H1 (cell line): ENCODE data around the gene TRIM58. TPM values are rescaled to one million over a fixed set of nuclear protein-coding genes. Genes with fewer than 3 reads are reported as not detected.
A peak's percentile ranks its signal among the peaks of the same experiment; 100 is the strongest.

Experiments used
- CTCF ChIA-PET: fragments of 300-600 bp; sonication (Branson Sonifier 250); formaldehyde crosslinking; loops from one replicate; lab custom pipeline; 2021; ENCODE audit not compliant: partially characterized antibody; lab: Charles Lee
- POLR2A ChIA-PET: fragments of 300-600 bp; sonication (Branson Sonifier 250); formaldehyde crosslinking; loops from one replicate; lab custom pipeline; 2021; ENCODE audit warnings: inconsistent platforms; ENCODE audit not compliant: partially characterized antibody; lab: Charles Lee
- DNase-seq, 2 experiments: peaks; one replicate each; pipeline versions ENCODE4 v3.0.0 to v3.0.0-alpha.2; 2010 to 2022; ENCODE audit warnings: low spot score in 2 of 2, low read depth in 1 of 2, mixed read lengths in 1 of 2
- FAIRE-seq: peaks from 2 replicates; lab custom pipeline; 2011; peaks lifted over from hg19 to GRCh38; lab: Jason Lieb, UNC
- H2AFZ ChIP-seq: 2 replicates; pipeline ENCODE4 v1.8.1; 2012; ENCODE audit warnings: low read length, inconsistent platforms
- H2AK5ac ChIP-seq: 2 replicates; pipeline ENCODE4 v1.6.1; 2013; ENCODE audit warnings: low read depth, low read length
- H2BK120ac ChIP-seq: replicated peaks from 2 replicates; pipeline ENCODE3; 2013; ENCODE audit warnings: low read depth, low read length, inconsistent platforms
- H2BK12ac ChIP-seq: 2 replicates; pipeline ENCODE4 v1.6.1; 2013; ENCODE audit warnings: low read depth, low read length
- H2BK15ac ChIP-seq: 2 replicates; pipeline ENCODE4 v1.6.1; 2013; ENCODE audit warnings: low read length
- H2BK20ac ChIP-seq: 2 replicates; pipeline ENCODE4 v1.6.1; 2013; ENCODE audit warnings: low read length
- H2BK5ac ChIP-seq: 2 replicates; pipeline ENCODE4 v1.6.1; 2013; ENCODE audit warnings: low read depth, low read length
- H3K14ac ChIP-seq: 2 replicates; pipeline ENCODE4 v1.6.1; 2013; ENCODE audit warnings: inconsistent platforms; ENCODE audit not compliant: insufficient read length
- H3K18ac ChIP-seq: 2 replicates; pipeline ENCODE4 v1.6.1; 2013; ENCODE audit warnings: low read length; ENCODE audit errors: extremely low read depth
- H3K23ac ChIP-seq: 2 replicates; pipeline ENCODE4 v1.6.1; 2013; ENCODE audit warnings: inconsistent platforms; ENCODE audit not compliant: insufficient read length
- H3K23me2 ChIP-seq: 2 replicates; pipeline ENCODE4 v1.6.1; 2013; ENCODE audit warnings: low read depth, low read length
- H3K27ac ChIP-seq: 2 replicates; pipeline ENCODE4 v1.6.1; 2011; ENCODE audit warnings: low read depth, low read length, inconsistent platforms
- H3K27me3 ChIP-seq, 4 experiments: replicated peaks in 1 of 4; 1 replicate in 1 of 4; 2 replicates in 3 of 4; pipeline versions ENCODE4 v1.6.1 to v1.8.1; 2011 to 2013; ENCODE audit warnings: low read length in 3 of 4, mild to moderate bottlenecking in 3 of 4, inconsistent platforms in 2 of 4, mixed read lengths in 2 of 4, moderate library complexity in 1 of 4; ENCODE audit not compliant: control insufficient read depth in 3 of 4, insufficient read depth in 3 of 4; ENCODE audit errors: extremely low read depth in 1 of 4
- H3K36me3 ChIP-seq, 4 experiments: 2 replicates each; pipeline versions ENCODE4 v1.6.1 to v1.8.1; 2011 to 2013; ENCODE audit warnings: mild to moderate bottlenecking in 4 of 4, low read length in 3 of 4, moderate library complexity in 2 of 4, control low read depth in 1 of 4, inconsistent platforms in 1 of 4; ENCODE audit not compliant: insufficient read depth in 4 of 4, control insufficient read depth in 2 of 4
- H3K4ac ChIP-seq: replicated peaks from 2 replicates; pipeline ENCODE3; 2013; ENCODE audit warnings: low read length, low read depth, mixed read lengths, inconsistent platforms; ENCODE audit not compliant: insufficient read length
- H3K4me1 ChIP-seq, 4 experiments: replicated peaks in 1 of 4; 1 replicate in 1 of 4; 2 replicates in 3 of 4; pipeline versions ENCODE4 v1.6.1 to v1.8.1; 2011 to 2013; ENCODE audit warnings: low read length in 3 of 4, inconsistent platforms in 2 of 4, mixed read lengths in 1 of 4; ENCODE audit not compliant: insufficient read depth in 4 of 4, control insufficient read depth in 3 of 4
- H3K4me2 ChIP-seq, 2 experiments: 2 replicates each; pipeline versions ENCODE4 v1.6.1 to v1.8.1; 2011 to 2013; ENCODE audit warnings: low read depth in 2 of 2, low read length in 2 of 2, control low read depth in 1 of 2, inconsistent platforms in 1 of 2, mild to moderate bottlenecking in 1 of 2; ENCODE audit not compliant: insufficient read depth in 1 of 2
- H3K4me3 ChIP-seq, 4 experiments: fragments of 200-600, 300-600 bp in 1 of 4; sonication (generic), shearing (Covaris generic), sonication (Bioruptor Twin) in 1 of 4; 2 replicates each; pipeline versions ENCODE4 v1.5.1 to v1.8.1; 2011 to 2016; ENCODE audit warnings: low read length in 4 of 4, low read depth in 3 of 4, control low read depth in 2 of 4, inconsistent platforms in 2 of 4, mild to moderate bottlenecking in 2 of 4, mixed read lengths in 1 of 4, moderate library complexity in 1 of 4; ENCODE audit not compliant: insufficient read depth in 2 of 4; ENCODE audit errors: extremely low read depth in 1 of 4
- H3K56ac ChIP-seq: replicated peaks from 2 replicates; pipeline ENCODE3; 2013; ENCODE audit warnings: low read depth, mild to moderate bottlenecking, mixed read lengths, low read length, inconsistent platforms; ENCODE audit not compliant: insufficient read length
- H3K79me1 ChIP-seq: 2 replicates; pipeline ENCODE4 v1.6.1; 2013; ENCODE audit warnings: low read depth, low read length, control low read depth
- H3K79me2 ChIP-seq, 2 experiments: 2 replicates each; pipeline versions ENCODE4 v1.6.1 to v1.8.1; 2012 to 2013; ENCODE audit warnings: low read length in 2 of 2, mild to moderate bottlenecking in 2 of 2, inconsistent platforms in 1 of 2; ENCODE audit not compliant: insufficient read depth in 2 of 2, control insufficient read depth in 1 of 2
- H3K9ac ChIP-seq, 4 experiments: replicated peaks in 1 of 4; 1 replicate in 1 of 4; 2 replicates in 3 of 4; pipeline versions ENCODE4 v1.6.1 to v1.8.1; 2011 to 2013; ENCODE audit warnings: low read depth in 3 of 4, low read length in 3 of 4, control low read depth in 2 of 4, mild to moderate bottlenecking in 2 of 4, moderate library complexity in 2 of 4, inconsistent platforms in 1 of 4; ENCODE audit errors: extremely low read depth in 1 of 4
- H3K9me3 ChIP-seq, 2 experiments: 2 replicates each; pipeline versions ENCODE4 v1.6.1 to v1.8.1; 2012 to 2013; ENCODE audit warnings: mild to moderate bottlenecking in 2 of 2, moderate library complexity in 2 of 2, control low read depth in 1 of 2, inconsistent platforms in 1 of 2, low read depth in 1 of 2, low read length in 1 of 2, mixed read lengths in 1 of 2; ENCODE audit not compliant: insufficient read depth in 2 of 2
- H4K20me1 ChIP-seq, 2 experiments: replicated peaks in 1 of 2; 2 replicates each; pipeline versions ENCODE3 to v1.8.1; 2011 to 2013; ENCODE audit warnings: inconsistent platforms in 2 of 2, low read length in 2 of 2, mild to moderate bottlenecking in 1 of 2; ENCODE audit not compliant: insufficient read depth in 2 of 2, control insufficient read depth in 1 of 2
- H4K5ac ChIP-seq: 2 replicates; pipeline ENCODE4 v1.6.1; 2013; ENCODE audit warnings: low read length, low read depth, mixed read lengths, inconsistent platforms; ENCODE audit not compliant: insufficient read length
- H4K8ac ChIP-seq: 2 replicates; pipeline ENCODE4 v1.8.0; 2013; ENCODE audit warnings: mild to moderate bottlenecking, moderate library complexity, low read length, inconsistent platforms; ENCODE audit not compliant: insufficient read depth; ENCODE audit errors: extremely low read depth
- H4K91ac ChIP-seq: replicated peaks from 2 replicates; pipeline ENCODE3; 2013; ENCODE audit warnings: low read length, mixed read lengths, inconsistent platforms; ENCODE audit not compliant: insufficient read length
- BACH1 ChIP-seq: IDR thresholded peaks from 2 replicates; pipeline ENCODE4 v1.6.1; 2012; ENCODE audit warnings: low read length, improper control_type of control experiment
- CREB1 ChIP-seq: IDR thresholded peaks from 2 replicates; pipeline ENCODE4 v1.6.1; 2012; ENCODE audit warnings: inconsistent platforms
- CTCF ChIP-seq, 3 experiments: IDR thresholded peaks; 1 replicate in 2 of 3; 2 replicates in 1 of 3; pipeline versions ENCODE4 v1.5.1 to v1.6.1; 2011; ENCODE audit warnings: low read length in 3 of 3, mild to moderate bottlenecking in 3 of 3, inconsistent platforms in 2 of 3, low read depth in 1 of 3, moderate library complexity in 1 of 3; ENCODE audit not compliant: insufficient read depth in 1 of 3; ENCODE audit errors: control extremely low read depth in 1 of 3
- EP300 ChIP-seq, 2 experiments: IDR thresholded peaks; 1 replicate in 1 of 2; 2 replicates in 1 of 2; pipeline ENCODE4 v1.6.1; 2011 to 2012; ENCODE audit warnings: low read depth in 2 of 2, low read length in 2 of 2, mild to moderate bottlenecking in 2 of 2, borderline replicate concordance in 1 of 2, inconsistent platforms in 1 of 2, moderate library complexity in 1 of 2
- GTF2F1 ChIP-seq: IDR thresholded peaks from 2 replicates; pipeline ENCODE4 v1.6.1; 2012; ENCODE audit warnings: low read depth, low read length, improper control_type of control experiment, borderline replicate concordance
- HDAC6 ChIP-seq: IDR thresholded peaks from one replicate; pipeline ENCODE4 v1.7.1; 2012; ENCODE audit warnings: low read depth, mild to moderate bottlenecking, inconsistent platforms, low read length, moderate library complexity
- JUND ChIP-seq: IDR thresholded peaks from 2 replicates; pipeline ENCODE4 v1.6.1; 2011; ENCODE audit warnings: mild to moderate bottlenecking, improper control_type of control experiment, low read length
- POU5F1 ChIP-seq: IDR thresholded peaks from 2 replicates; pipeline ENCODE4 v1.6.1; 2011; ENCODE audit warnings: low read depth, mild to moderate bottlenecking, low read length, moderate library complexity
- RFX5 ChIP-seq: IDR thresholded peaks from 2 replicates; pipeline ENCODE4 v1.6.1; 2011; ENCODE audit warnings: low read depth, low read length, improper control_type of control experiment, borderline replicate concordance
- USF2 ChIP-seq: IDR thresholded peaks from 2 replicates; pipeline ENCODE4 v1.6.1; 2011; ENCODE audit warnings: low read length, improper control_type of control experiment
- WGBS, 2 experiments: shearing (Covaris generic) in 1 of 2; methylation state at CpG; one replicate each; pipeline versions ENCODE4 v1.1.6 to v1.1.7; 2013 to 2015; ENCODE audit warnings: low lambda C conversion rate in 2 of 2, mixed read lengths in 2 of 2, inconsistent platforms in 1 of 2, low coverage in 1 of 2, missing lambda C conversion rate in 1 of 2; ENCODE audit not compliant: insufficient replicate concordance in 2 of 2, insufficient coverage in 1 of 2, insufficient read length in 1 of 2; ENCODE audit errors: extremely low coverage in 1 of 2, missing lambda C conversion rate in 1 of 2; 5-methylcytosine and 5-hydroxymethylcytosine counted together
- polyA plus RNA-seq, 7 experiments: library from polyadenylated mRNA; depleted of rRNA in 3 of 7; stranded (reverse) in 5 of 7; unstranded in 2 of 7; fragments of >200 nt in 5 of 7; fragments of 200-250 nt in 2 of 7; gene quantifications; 1 replicate in 5 of 7; 2 replicates in 1 of 7; 4 replicates in 1 of 7; pipeline versions ENCODE4 v1.2.1 to v1.2.3, GENCODE V29; 2011 to 2013; ENCODE audit warnings: missing spikeins in 2 of 7, mixed read lengths in 2 of 7
- total RNA-seq: library from RNA; stranded (reverse); fragmentation: NEBNext Ultra II Directional; extraction: Animal tissue kit (Norgen Biotek cat#: 25700); gene quantifications from 2 replicates; pipeline ENCODE4 v1.2.1, GENCODE V29; 2021

Gene TRIM58
- total and polyA plus RNA-seq, 2 of the 8 experiments (the other 6 are each of a cell fraction or from before 2014, with no cell fraction given) = 2.8 TPM; not detected in 1

- H2AFZ ChIP-seq = no peak within 1 kb of the TSS
- H3K4me3 ChIP-seq = no peak within 1 kb of the TSS
- H3K9me3 ChIP-seq = peaks cover 35 to 56% of the 10 kb centered on the region in 2 experiments
- DNase-seq (no peak), FAIRE-seq (no peak)
- H4K5ac ChIP-seq = no peak within 1 kb of the TSS
- no peak within 1 kb of the TSS for H4K8ac ChIP-seq
- no peaks in the 10 kb centered on the region for H3K36me3 ChIP-seq
- no peak within 1 kb of the TSS for H2BK5ac ChIP-seq
- no peak within 1 kb of the TSS for H3K9ac ChIP-seq
- H2BK15ac ChIP-seq = no peak within 1 kb of the TSS
- CTCF ChIA-PET = interaction anchor here (0.6 kb wide), 1 partner anchor 214 kb away, joined by 3 read pairs; no protein-coding TSS in a partner anchor
- 81% methylated on average over 6 of the region's 6 CpGs; no CpG with 5 or more reads in 1 of the 2 experiments for WGBS, 2 experiments
- no peak within 1 kb of the TSS for H3K56ac ChIP-seq
- no peak within 1 kb of the TSS for H3K4ac ChIP-seq
- H2BK20ac ChIP-seq = no peak within 1 kb of the TSS
- H2AK5ac ChIP-seq = no peak within 1 kb of the TSS
- no peak within 1 kb of the TSS for H2BK12ac ChIP-seq
- no peaks in the 10 kb centered on the region for H3K23me2 ChIP-seq
- peak within 1 kb of the TSS; percentile 8 for H2BK120ac ChIP-seq
- TF ChIP-seq RFX5 (no peak), HDAC6 (no peak), JUND (no peak), CREB1 (no peak), CTCF (IDR thresholded peaks at IDR 0.05; ENCODE audit: control extremely low read depth in 1 of 3, insufficient read depth in 1 of 3, low read depth in 1 of 3, low read length in 3 of 3) (no peak), EP300 (IDR thresholded peaks at IDR 0.05; ENCODE audit: borderline replicate concordance in 1 of 2, low read depth in 2 of 2, low read length in 2 of 2) (no peak), BACH1 (no peak), GTF2F1 (no peak), POU5F1 (no peak), USF2 (no peak)
- no peaks in the 10 kb centered on the region for H3K79me1 ChIP-seq
- H3K4me1 ChIP-seq = no peaks in the 10 kb centered on the region
- no peak within 1 kb of the TSS for H3K14ac ChIP-seq
- POLR2A ChIA-PET = no interaction called here
- H3K23ac ChIP-seq = no peak within 1 kb of the TSS
- no peaks in the 10 kb centered on the region for H4K20me1 ChIP-seq
- no peaks in the 10 kb centered on the region for H3K27me3 ChIP-seq
- H3K79me2 ChIP-seq = no peaks in the 10 kb centered on the region
- H3K27ac ChIP-seq = no peak within 1 kb of the TSS
- no peak within 1 kb of the TSS for H3K4me2 ChIP-seq
- no peak within 1 kb of the TSS for H3K18ac ChIP-seq
- no peak within 1 kb of the TSS for H4K91ac ChIP-seq
Measured at GRCh38 chr1:247824023-247824422, 33.0 kb upstream of the TRIM58 start, which contains the start of gene OR14A16. Gene OR14A16 (minus strand): TSS chr1:247824119. CDS start chr1:247815729, 8,390 bp downstream.
